RWPE2 (cell line): ENCODE data around the gene PFDN2.

Experiments
- ATAC-seq: fragments of 200-7000 bp; cut with Tn5 transposase; 3 replicates; pipeline ENCODE4 v1.9.1; 2021; ENCODE audit warnings: low read depth
- DNase-seq: peaks from one replicate; pipeline ENCODE4 v3.0.0-alpha.2; 2020; ENCODE audit warnings: low spot score
- H3K27ac ChIP-seq: fragments of 450-650 bp; 2 replicates; pipeline ENCODE4 v1.5.1; 2017; ENCODE audit warnings: mild to moderate bottlenecking; ENCODE audit not compliant: poor library complexity, severe bottlenecking
- H3K27me3 ChIP-seq: fragments of 250-450 bp; sonication (Bioruptor Pico); 2 replicates; pipeline ENCODE4 v1.5.1; 2021; ENCODE audit warnings: mild to moderate bottlenecking, moderate library complexity; ENCODE audit not compliant: insufficient read depth, poor library complexity, severe bottlenecking
- H3K36me3 ChIP-seq: fragments of 250-450 bp; sonication (Bioruptor Pico); 2 replicates; pipeline ENCODE4 v1.5.1; 2020; ENCODE audit warnings: low read depth, mild to moderate bottlenecking, moderate library complexity
- H3K4me1 ChIP-seq: fragments of 250-450 bp; sonication (Bioruptor Pico); 2 replicates; pipeline ENCODE4 v1.5.1; 2021; ENCODE audit warnings: mild to moderate bottlenecking, moderate library complexity; ENCODE audit not compliant: insufficient read depth, poor library complexity, severe bottlenecking
- H3K4me3 ChIP-seq: fragments of 250-450 bp; sonication (Bioruptor Pico); 2 replicates; pipeline ENCODE4 v1.5.1; 2021; ENCODE audit warnings: mild to moderate bottlenecking, moderate library complexity; ENCODE audit not compliant: severe bottlenecking
- H3K9me3 ChIP-seq: fragments of 250-450 bp; sonication (Bioruptor Pico); 2 replicates; pipeline ENCODE4 v1.5.1; 2021; ENCODE audit warnings: mild to moderate bottlenecking, moderate library complexity; ENCODE audit not compliant: severe bottlenecking
- TF ChIP-seq, protein P1 (sequence below): fragments of 450-650 bp; IDR thresholded peaks from one replicate; pipeline ENCODE4 v1.5.1; 2017; ENCODE audit warnings: mild to moderate bottlenecking, moderate library complexity; ENCODE audit not compliant: poor library complexity, severe bottlenecking

PFDN2 gene

DNA sequence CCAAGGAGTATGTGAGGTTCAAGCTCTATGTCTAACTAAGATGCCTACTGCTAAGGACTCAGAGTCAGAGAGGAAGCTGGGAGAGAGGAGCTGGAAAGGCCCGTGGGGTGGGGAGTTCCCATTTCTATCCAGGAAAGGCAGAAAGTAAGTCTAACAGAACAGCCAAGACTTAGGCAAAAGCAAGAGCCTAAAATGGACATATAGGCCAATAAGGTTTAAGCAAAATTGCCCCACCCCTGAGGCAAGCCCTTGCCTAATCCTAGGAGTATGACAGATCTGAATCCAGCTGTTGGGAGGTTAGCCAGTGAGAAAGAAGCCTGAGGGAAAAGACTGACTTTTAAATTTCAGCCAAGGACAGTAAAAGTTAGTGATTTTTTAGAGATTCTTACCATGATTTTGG, 21.3 kb downstream of the PFDN2 start:
- TF ChIP-seq, protein P1, sequence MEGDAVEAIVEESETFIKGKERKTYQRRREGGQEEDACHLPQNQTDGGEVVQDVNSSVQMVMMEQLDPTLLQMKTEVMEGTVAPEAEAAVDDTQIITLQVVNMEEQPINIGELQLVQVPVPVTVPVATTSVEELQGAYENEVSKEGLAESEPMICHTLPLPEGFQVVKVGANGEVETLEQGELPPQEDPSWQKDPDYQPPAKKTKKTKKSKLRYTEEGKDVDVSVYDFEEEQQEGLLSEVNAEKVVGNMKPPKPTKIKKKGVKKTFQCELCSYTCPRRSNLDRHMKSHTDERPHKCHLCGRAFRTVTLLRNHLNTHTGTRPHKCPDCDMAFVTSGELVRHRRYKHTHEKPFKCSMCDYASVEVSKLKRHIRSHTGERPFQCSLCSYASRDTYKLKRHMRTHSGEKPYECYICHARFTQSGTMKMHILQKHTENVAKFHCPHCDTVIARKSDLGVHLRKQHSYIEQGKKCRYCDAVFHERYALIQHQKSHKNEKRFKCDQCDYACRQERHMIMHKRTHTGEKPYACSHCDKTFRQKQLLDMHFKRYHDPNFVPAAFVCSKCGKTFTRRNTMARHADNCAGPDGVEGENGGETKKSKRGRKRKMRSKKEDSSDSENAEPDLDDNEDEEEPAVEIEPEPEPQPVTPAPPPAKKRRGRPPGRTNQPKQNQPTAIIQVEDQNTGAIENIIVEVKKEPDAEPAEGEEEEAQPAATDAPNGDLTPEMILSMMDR, result no peak
- no peaks in the 10 kb centered on the region for H3K27me3 ChIP-seq
- peaks cover 12% of the 10 kb centered on the region for H3K4me1 ChIP-seq
- DNase-seq (no peak), ATAC-seq (no peak)
- H3K36me3 ChIP-seq, result peaks cover 16% of the 10 kb centered on the region
- H3K4me3 ChIP-seq, result no peak overlapping the region
- H3K9me3 ChIP-seq, result no peaks in the 10 kb centered on the region
- H3K27ac ChIP-seq, result no peak overlapping the region

DNA sequence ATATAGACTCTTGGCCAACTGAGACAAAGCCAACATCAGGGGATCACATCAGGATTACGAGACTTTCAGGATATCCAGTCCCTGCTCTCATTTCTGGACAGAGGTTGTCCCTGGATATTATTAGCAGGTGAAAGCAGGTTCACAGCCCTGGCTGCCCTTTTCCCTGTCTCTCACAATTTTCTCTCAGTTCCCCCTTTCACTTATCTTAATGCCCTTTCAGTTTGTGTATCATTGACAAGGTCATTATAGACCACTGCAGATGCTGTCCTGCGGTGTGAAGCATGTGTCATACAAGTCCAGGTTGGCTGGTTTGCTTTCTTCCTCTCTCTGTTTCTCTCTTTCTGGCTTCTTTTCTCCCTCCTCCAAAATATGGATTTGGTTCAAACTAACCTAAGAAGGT, 21.8 kb downstream of the PFDN2 start:
- Histone ChIP-seq H3K36me3 (peaks cover 11% of the 10 kb centered on the region), H3K27me3 (no peaks in the 10 kb centered on the region), H3K27ac (no peak overlapping the region), H3K4me1 (peaks cover 12% of the 10 kb centered on the region), H3K9me3 (no peaks in the 10 kb centered on the region), H3K4me3 (no peak overlapping the region)
- DNase-seq (no peak), ATAC-seq (no peak)
- TF ChIP-seq, protein P1, result no peak

DNA sequence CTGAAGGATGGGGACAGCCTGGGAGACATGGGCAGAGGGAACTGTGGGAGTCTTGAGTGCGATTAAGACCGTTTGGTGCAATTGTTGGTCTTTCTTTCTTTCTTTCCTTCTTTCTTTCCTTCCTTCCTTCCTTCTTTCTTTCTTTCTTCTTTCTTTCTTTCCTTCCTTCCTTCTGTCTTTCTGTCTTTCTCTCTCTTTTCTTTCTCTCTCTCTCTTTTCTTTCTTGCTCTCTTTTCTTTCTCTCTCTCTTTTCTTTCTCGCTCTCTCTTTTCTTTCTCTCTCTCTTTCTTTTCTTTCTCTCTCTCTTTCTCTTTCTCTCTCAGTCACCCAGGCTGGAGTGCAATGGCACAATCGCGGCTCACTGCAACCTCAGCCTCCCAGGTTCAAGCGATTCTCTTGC, 22.6 kb downstream of the PFDN2 start:
- ATAC-seq, result no peak

DNA sequence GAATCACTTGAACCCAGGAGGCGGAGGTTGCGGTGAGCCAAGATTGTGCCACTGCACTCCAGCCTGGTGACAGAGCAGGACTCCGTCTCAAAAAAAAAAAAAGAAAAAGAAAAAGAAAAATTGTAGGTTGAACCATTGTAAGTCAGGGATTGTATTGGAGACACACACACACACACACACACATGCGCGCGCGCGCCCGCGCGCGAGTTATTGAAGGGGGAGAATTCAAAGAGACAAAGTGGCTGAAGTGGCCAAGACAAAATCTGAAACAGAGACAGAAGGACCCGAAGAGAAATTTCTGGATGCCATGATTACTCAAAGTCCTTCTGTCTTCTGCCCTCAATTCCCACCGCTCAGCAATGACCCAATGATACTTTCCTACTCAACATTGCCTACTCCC, 23.4 kb downstream of the PFDN2 start:
- Histone ChIP-seq H3K9me3 (no peaks in the 10 kb centered on the region), H3K4me3 (no peak overlapping the region), H3K4me1 (peaks cover 14% of the 10 kb centered on the region), H3K27me3 (no peaks in the 10 kb centered on the region), H3K36me3 (no peaks in the 10 kb centered on the region), H3K27ac (no peak overlapping the region)
- DNase-seq (no peak), ATAC-seq (no peak)
- TF ChIP-seq, protein P1, result no peak

More for the DNA sequence above, 22.6 kb downstream of the PFDN2 start:
- TF ChIP-seq, protein P1, result no peak
- Histone ChIP-seq H3K36me3 (peaks cover 5% of the 10 kb centered on the region), H3K27me3 (no peaks in the 10 kb centered on the region), H3K4me1 (peaks cover 12% of the 10 kb centered on the region), H3K4me3 (no peak overlapping the region), H3K9me3 (no peaks in the 10 kb centered on the region), H3K27ac (no peak overlapping the region)
- no peak for DNase-seq

DNA sequence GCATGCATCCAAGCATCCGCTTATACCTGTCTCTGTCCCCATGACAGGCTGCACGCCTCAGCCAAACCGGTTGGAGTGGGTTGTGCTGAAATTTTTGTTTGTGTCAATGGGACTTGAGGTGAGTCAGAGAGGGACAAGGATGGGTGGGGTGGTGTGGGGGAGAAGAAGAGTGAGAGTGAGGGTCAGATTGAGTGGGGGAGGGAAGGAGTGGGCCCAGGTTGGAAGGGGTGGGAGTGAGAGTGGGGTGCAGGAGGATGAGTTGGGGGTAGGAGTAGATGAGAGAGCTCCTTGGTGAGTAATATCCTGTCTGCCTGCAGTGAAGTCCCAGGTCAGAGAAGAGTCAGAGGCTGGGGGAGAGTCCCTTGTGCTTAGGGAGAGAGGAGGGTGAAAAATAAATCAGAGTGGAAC, 25.2 kb downstream of the PFDN2 start:
- peak; percentile 79 for ATAC-seq

More for the DNA sequence above, 25.2 kb downstream of the PFDN2 start:
- H3K36me3 ChIP-seq, result no peaks in the 10 kb centered on the region
- peak overlapping the region; percentile 3 for H3K27ac ChIP-seq
- TF ChIP-seq, protein P1, result no peak
- no peaks in the 10 kb centered on the region for H3K27me3 ChIP-seq
- no peaks in the 10 kb centered on the region for H3K9me3 ChIP-seq
- H3K4me1 ChIP-seq, result peaks cover 28% of the 10 kb centered on the region
- no peak overlapping the region for H3K4me3 ChIP-seq
- DNase-seq, result no peak
